Dermis blood vessel endothelial cell (primary cell): Measurements from ENCODE around the gene DDX1. TPM values are rescaled to one million over a fixed set of nuclear protein-coding genes. Genes with fewer than 3 reads are reported as not detected.

Experiments used
- DNase-seq: peaks from one replicate; pipeline ENCODE4 v3.0.0; 2010
- total RNA-seq: library from RNA; depleted of rRNA; stranded (reverse); fragments of >200 nt; gene quantifications from 2 replicates; pipeline ENCODE4 v1.2.3, GENCODE V29; 2014

Gene DDX1
- total RNA-seq, 1 donor from 2014 or later, result 87.3 TPM

GRCh38 chr2:15646661-15647060 is 55.0 kb downstream of the DDX1 start:
- no peak for DNase-seq

DNA sequence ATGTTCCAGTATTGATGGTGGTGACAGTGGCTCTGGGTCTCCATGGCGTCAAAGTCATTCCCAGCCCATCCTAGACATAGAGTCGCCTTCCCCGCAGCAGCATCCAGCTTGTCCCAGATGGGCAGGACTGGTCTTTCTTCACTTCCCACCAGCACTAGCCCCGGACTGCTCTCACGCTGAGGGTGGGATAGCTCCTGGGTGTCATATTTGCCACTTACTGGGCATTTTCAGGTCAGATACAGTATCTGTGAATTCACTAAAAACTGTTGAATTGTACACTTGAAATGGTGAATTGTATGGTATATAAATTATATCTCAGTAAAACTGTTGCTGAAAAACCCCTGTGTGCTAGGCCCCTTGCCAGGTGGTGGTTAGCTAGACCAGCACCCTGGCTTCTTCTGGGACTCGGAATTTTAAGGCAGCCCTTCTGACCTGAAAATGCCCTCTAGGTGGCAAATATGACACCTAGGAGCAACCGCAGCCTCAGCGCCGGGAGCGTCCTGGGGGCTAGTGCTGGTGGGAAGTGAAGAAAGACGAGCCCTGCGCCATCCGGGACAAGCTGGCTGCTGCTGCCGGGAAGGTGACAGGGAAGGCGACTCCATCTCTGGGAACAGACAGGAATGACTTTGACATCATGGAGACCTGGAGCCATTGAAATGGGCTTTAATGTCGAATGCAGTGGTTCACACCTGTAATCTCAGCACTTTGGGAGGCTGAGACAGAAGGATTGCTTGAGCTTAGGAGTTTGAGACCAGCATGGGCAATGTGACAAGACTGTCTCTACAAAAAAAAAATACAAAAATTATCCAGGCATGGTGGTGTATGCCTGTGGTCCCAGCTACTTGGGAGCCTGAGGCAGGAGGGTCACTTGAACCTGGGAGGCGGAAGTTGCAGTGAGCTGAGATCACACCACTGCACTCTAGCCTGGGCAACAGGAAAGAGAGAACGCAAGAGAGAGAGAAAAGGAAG is 56.2 kb downstream of the DDX1 start:
- DNase-seq, result no peak

DNA sequence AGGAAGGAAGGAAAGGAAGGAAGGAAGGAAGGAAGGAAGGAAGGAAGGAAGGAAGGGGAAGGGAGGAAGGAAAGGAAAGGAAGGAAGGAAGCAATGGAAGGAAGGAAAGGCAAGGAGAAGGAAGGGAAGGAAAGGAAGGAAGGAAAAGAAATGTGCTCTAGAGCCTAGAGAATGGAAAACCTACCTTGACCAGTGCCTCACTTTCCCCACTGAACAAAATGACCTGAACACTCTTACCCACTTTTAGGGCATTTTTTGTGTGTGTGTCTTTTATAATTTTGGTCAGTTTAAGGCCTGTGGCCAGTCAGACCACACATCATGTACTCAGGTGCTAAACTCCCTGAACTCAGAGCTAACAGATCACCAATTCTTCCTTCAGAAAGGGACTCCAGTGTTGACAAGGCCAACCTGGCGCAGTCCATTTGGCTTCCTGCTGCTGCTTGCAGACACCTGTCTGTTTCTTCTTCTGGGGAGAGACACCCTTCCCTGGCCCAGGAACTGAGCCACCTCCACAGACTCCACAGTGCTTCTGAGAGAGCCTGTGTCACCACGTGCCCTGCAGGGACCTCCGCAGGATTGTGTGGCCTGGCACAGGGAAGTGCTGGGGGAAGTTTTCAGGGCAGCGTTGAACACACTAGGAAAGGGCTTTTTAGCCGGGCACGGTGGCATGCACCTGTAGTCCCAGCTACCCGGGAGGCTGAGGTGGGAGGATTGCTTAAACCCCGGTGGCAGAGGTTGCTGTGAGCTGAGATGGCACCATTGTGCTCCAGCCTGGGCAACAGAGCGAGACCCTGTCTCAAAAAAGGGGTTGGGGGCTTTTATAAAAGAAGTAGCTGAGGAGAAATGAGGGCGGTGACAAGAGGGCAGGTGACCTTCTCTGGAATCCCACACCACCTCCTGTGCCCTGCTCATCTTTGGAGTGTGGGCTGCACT is 57.2 kb downstream of the DDX1 start:
- no peak for DNase-seq

DNA sequence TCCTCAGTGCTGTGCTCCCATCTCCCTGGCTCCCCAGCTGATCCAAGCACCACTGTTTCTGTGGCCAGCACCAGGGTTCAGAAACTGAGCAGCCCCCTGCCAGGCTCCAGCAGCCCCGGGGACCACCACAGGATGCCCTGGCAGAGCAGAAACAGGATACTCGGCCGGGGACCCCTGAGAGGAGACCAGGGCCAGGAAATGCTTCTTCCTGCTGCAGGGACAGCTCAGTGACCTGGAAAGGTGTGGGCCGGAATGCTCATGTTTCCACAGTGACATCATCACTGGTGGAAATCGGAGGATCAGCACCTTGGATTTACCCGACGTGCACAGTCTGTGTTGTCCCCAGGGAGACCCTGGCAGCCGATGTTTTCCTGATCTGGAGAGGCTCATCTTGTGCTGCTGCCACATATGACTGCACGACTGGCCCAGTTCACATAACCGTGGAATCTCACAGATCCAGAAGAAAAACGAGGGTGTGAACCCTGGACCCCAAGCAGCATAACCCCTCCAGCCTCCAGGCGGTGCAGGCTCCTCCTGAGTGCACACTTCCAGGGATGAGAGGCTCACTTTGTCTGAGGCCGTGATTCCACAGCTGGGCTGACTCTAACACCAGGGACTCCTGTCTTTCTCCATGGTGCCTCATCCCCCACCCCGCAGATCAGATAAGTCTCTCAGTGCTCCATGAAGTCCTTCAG is 58.0 kb downstream of the DDX1 start:
- DNase-seq, result peak; percentile 20

DNA sequence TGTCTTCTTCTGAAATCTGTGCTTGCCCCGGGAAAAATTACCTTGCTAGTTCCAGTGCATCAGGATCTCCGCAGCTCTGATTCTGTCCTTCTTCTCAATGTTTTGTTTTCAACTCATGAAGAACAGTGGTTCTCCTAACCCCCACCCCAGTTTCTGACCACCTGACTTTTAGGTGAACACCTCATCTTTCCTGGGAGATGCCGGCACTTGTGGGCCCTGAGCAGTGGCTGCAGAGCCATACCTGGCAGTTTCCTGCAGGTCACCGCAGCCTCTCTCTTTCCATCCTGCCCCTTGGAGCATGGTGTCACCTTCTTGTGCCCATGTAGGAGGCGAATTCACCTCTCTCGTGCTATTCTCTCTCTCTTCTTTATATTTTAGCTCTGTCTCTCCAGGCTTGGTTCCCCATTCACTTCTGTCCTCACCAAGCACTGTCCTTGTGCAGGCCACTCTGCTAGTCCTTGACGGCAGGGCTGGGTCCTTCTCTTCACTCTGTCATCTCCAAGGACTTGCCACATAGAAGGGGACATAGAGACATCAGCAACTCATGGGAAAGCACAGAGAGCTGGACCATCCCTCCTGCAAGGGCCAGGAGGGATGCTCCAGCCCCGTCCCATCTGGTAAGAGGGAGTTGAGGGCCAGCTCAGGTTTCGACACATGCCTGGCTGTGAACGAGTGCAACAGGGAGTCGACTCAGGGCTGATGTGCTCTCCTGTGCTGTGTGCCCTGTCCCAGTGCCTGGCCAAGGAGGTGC is 59.1 kb downstream of the DDX1 start:
- no peak for DNase-seq

DNA sequence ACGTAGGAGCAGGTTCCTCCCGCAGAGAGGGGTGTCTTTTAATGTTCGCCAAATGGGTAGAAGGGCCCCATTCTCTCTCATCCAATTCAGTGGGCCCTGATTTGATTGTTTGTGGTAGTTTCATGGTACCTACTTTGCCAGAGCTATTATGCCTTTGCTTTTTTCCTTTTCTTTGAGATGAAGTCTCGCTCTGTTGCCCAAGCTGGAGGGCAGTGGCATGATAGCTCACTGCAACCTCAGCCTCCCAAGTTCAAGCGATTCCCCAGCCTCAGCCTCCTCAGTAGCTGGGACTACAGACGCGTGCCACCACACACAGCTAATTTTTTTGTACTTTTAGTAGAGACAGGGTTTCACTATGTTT is 59.7 kb downstream of the DDX1 start:
- no peak for DNase-seq

DNA sequence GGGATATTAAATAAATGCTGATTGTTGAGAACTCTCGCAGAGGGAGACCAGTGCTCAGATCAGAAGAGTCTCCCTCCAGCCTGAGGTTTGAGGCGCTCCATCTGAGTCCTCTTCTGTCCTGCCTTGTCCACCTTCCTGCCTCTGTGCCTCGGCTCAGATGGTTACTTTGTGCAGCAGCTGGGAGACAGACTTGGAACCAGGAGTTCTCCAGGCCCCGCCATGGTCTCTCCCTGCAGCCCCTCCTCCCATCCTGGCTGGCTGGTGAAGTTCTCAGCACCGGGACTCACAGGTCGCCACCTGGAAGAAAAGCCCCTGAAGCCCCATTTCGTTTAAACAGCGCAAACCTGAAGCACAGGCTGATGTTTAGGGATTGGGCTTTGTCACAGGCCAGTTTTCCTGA is 60.6 kb downstream of the DDX1 start:
- DNase-seq, result no peak

- DNase-seq, result no peak
These were observed 61.1 kb downstream of the DDX1 start for GRCh38 chr2:15652801-15653200.

DNA sequence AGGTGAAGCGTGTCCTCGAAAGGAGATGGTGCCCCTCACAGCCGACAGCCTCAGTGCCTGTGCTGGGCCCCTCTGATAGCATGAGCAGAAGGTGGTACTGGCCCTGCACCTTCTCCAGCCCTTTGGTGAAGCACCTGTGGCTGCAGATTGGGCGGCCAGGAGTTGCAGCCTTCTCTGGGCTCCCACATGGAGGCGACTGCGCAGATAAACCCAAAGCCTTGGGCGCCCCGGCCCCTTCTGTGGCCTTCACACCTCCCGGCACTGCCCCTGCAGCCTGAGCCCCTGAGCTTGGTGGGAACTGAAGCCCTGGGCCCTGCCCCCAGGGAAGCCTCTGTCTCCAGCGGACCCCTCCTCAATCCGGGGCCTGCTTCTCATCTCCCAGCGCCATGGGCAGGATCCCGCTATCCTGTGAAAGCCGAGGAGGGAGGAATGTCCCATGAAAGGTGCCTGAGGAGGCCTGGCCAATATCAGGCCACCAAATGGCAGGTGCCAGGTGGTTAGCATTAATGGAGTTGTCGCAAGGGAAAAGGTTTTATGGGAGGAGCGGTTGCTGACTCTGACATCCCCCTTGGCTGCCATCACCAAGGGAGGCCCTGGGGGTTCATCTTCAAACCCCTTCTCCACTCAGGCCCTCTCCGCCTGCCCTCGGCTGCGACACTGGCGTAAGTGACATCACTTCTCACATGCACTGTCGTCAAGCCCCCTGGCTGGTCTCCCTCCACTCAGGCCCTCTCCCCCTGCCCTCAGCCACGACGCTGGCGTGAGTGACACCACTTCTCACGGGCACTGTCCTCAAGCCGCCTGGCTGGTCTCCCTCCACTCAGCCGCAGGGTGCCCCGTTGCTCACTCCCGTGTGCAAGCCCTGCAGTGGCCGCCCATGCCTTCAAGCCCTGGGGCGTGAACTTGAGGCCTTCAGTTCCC is 62.4 kb downstream of the DDX1 start:
- DNase-seq, result no peak

GRCh38 chr2:15654727-15655073 is 63.0 kb downstream of the DDX1 start:
- no peak for DNase-seq

DNA sequence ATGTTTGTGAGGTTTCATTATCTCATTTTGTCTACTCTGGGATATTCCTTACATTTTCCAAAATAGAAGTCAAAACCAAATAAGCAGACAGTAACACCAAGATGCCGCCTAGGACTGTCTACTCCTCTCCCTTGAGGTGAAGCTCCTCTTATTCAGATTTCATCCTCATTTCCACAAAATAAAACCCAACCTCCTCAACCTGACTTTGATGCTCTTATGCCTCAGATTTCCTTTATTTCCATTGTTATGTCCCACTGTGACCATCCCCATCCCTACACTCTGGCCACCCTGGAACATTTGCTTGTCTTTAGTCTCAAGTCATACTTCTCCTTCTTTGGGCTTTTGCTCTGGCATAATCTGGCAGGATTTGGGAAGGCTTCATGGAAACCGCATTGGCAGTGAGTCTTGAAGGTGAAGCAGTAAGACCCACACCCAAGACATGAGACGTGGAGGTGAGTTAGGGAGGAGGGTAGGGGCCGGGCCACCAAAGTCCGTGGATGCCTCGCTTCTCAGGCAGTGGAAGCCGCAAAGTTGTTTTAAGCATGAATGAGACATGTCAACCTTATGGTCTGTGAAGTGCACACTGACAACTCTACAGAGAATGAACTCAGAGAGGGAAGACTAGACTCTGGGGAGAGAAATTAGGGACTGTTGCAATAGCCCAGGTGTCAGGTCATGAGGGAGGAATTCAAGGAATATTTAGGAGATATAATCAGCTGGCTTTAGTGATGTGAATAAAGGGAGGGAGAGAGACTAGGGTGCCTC is 63.6 kb downstream of the DDX1 start:
- DNase-seq, result no peak

GRCh38 chr2:15656090-15656489 is 64.4 kb downstream of the DDX1 start:
- DNase-seq, result no peak

GRCh38 chr2:15657759-15658158 is 66.1 kb downstream of the DDX1 start:
- DNase-seq, result no peak

- DNase-seq, result no peak
These were observed 67.2 kb downstream of the DDX1 start for GRCh38 chr2:15658911-15659310.

- DNase-seq, result no peak
These were observed 69.0 kb downstream of the DDX1 start for GRCh38 chr2:15660491-15661294.

DNA sequence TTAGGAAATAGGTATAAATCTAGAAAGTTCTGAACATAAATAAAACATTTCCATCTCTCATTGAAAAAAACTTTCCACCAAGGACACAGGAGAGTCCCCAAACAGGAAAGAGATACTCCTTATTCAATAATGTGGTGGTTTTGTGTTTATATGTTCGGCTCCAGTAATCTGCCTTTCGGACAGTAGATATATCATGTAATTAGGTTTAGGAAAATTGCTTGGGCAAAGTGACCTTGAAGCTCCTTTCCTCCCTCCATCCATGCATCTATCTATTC is 69.6 kb downstream of the DDX1 start:
- DNase-seq, result no peak

- DNase-seq, result no peak
These were observed 70.4 kb downstream of the DDX1 start for GRCh38 chr2:15662026-15662425.

DNA sequence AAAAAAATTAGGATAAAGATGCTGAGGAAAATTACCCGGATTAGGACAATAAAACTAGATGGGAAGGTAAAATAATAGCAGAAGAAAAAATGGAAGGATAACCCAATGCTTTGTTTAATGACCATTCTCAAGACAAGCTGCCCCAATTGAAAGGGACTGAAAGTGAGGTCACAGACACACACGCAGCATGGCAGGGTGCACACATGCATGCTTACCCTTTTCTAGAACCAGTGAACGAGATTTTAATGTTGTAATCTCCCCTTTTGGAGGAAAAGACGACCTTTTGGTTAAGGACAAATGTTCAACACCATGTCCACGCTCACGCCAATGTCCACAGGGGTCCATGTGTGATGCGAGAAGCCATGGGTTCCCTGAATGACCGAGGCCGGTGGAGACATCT is 70.9 kb downstream of the DDX1 start:
- no peak for DNase-seq

DNA sequence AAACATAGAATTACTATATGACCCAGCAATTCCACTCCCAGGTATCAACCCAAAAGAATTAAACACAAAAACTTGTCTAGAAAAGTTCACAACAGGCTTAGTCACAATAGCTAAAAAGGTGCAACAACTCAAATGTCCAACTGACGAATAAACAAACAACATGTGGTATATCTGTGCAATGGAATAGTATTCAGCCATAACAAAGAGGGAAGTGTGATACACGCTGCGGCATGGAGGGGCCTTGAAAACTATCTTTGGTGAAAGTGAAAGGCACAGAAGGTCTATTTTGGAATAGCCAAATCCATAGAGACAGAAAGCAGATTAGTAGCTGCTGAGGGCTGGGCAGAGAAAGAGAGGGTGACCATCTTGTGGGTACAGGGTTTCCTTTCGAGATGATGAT is 72.1 kb downstream of the DDX1 start:
- DNase-seq, result no peak
